ENCODE results near the gene TDRKH.

Gene TDRKH

GRCh38 chr1:151790071-151790939 lies at the start of gene TDRKH:
Gene TDRKH (minus strand): TSS chr1:151790500. CDS start chr1:151783022, 7,478 bp downstream.
- DNase-seq, result peak; percentile 98

- peak; percentile 50 for DNase-seq
Observed at GRCh38 chr1:151839457-151840403, 49.4 kb upstream of the TDRKH start, which contains the start of gene C2CD4D. Gene C2CD4D (minus strand): TSS chr1:151839820. CDS start chr1:151838989, 831 bp downstream.

- DNase-seq, result no peak
Observed at GRCh38 chr1:151839082-151839412, 48.7 kb upstream of the TDRKH start.

- no peak for DNase-seq
Observed at GRCh38 chr1:151838222-151839081, 48.2 kb upstream of the TDRKH start.

- no peak for DNase-seq
Observed at GRCh38 chr1:151837884-151838221, 47.6 kb upstream of the TDRKH start.

GRCh38 chr1:151837197-151837596 lies 46.9 kb upstream of the TDRKH start:
- DNase-seq, result no peak

GRCh38 chr1:151835596-151835995 lies 45.3 kb upstream of the TDRKH start:
- DNase-seq, result no peak

GRCh38 chr1:151834239-151834638 lies 43.9 kb upstream of the TDRKH start:
- no peak for DNase-seq

- DNase-seq, result no peak
Observed at GRCh38 chr1:151833172-151833900, 43.0 kb upstream of the TDRKH start.

- no peak for DNase-seq
Observed at GRCh38 chr1:151832318-151832980, 42.1 kb upstream of the TDRKH start.

GRCh38 chr1:151831605-151832004 lies 41.3 kb upstream of the TDRKH start, which contains the start of gene RORC:
Gene RORC (minus strand): TSS chr1:151831802. CDS start chr1:151831764, 38 bp downstream.
- no peak for DNase-seq

GRCh38 chr1:151831256-151831591 lies 40.9 kb upstream of the TDRKH start:
- DNase-seq, result no peak

- no peak for DNase-seq
Observed at GRCh38 chr1:151830055-151830454, 39.8 kb upstream of the TDRKH start.

GRCh38 chr1:151829352-151830046 lies 39.2 kb upstream of the TDRKH start:
- no peak for DNase-seq

- DNase-seq, result no peak
Observed at GRCh38 chr1:151828921-151829320, 38.6 kb upstream of the TDRKH start.

GRCh38 chr1:151827853-151828252 lies 37.6 kb upstream of the TDRKH start:
- no peak for DNase-seq

GRCh38 chr1:151825751-151826660 lies 35.7 kb upstream of the TDRKH start:
- DNase-seq, result no peak

- no peak for DNase-seq
Observed at GRCh38 chr1:151825204-151825603, 34.9 kb upstream of the TDRKH start.

GRCh38 chr1:151823175-151823574 lies 32.9 kb upstream of the TDRKH start:
- no peak for DNase-seq

- no peak for DNase-seq
Observed at GRCh38 chr1:151822404-151822803, 32.1 kb upstream of the TDRKH start.
